ENCODE measurements around the gene CACNA1I. TPM values are rescaled to one million over a fixed set of nuclear protein-coding genes. Genes with fewer than 3 reads are reported as not detected.

Gene CACNA1I
- total and polyA plus RNA-seq, 2 donors = 0.52 to 0.68 TPM

DNA sequence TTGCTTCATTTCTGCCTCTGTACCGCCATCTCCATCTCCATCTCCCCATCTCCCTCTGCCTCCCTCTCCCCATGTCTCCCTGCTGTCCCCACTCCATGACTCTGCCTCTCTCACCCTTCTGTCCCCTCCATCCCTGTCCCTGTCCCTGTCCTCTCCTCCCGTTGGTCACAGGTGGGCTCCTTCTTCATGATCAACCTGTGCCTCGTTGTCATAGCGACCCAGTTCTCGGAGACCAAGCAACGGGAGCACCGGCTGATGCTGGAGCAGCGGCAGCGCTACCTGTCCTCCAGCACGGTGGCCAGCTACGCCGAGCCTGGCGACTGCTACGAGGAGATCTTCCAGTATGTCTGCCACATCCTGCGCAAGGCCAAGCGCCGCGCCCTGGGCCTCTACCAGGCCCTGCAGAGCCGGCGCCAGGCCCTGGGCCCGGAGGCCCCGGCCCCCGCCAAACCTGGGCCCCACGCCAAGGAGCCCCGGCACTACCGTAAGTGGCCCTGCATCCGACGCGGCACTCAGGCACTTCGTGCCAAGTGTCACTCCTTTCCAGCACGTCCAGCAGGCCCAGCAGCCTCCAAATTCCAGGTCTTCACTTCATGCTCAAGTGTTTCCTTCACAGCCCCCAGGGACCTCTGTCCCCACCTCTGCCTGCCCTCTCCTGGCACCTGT, 76.0 kb downstream of the CACNA1I start:
- H3K27me3 ChIP-seq (ENCODE audit: control insufficient read depth in 2 of 2, insufficient read depth in 1 of 2, low read length in 1 of 2) = peaks cover 0 to 25% of the 10 kb centered on the region in 2 donors
- H3K4me1 ChIP-seq (ENCODE audit: control insufficient read depth in 2 of 2, insufficient read depth in 2 of 2, low read length in 2 of 2) = no peaks in the 10 kb centered on the region
- no peak overlapping the region for H3K4me3 ChIP-seq (ENCODE audit: low read length in 2 of 2)
- H3K9me3 ChIP-seq (ENCODE audit: control insufficient read depth in 2 of 2, insufficient read depth in 1 of 2, low read length in 1 of 2) = no peaks in the 10 kb centered on the region
- H3K27ac ChIP-seq (ENCODE audit: low read depth in 1 of 2, low read length in 1 of 2) = no peak overlapping the region
- DNase-seq (ENCODE audit: low read depth in 6 of 9, low spot score in 9 of 9) = no peak
- WGBS = 96% methylated on average over 31 of the region's 31 CpGs
- no peaks in the 10 kb centered on the region for H3K36me3 ChIP-seq (ENCODE audit: control insufficient read depth in 2 of 2, insufficient read depth in 2 of 2, low read length in 1 of 2)

DNA sequence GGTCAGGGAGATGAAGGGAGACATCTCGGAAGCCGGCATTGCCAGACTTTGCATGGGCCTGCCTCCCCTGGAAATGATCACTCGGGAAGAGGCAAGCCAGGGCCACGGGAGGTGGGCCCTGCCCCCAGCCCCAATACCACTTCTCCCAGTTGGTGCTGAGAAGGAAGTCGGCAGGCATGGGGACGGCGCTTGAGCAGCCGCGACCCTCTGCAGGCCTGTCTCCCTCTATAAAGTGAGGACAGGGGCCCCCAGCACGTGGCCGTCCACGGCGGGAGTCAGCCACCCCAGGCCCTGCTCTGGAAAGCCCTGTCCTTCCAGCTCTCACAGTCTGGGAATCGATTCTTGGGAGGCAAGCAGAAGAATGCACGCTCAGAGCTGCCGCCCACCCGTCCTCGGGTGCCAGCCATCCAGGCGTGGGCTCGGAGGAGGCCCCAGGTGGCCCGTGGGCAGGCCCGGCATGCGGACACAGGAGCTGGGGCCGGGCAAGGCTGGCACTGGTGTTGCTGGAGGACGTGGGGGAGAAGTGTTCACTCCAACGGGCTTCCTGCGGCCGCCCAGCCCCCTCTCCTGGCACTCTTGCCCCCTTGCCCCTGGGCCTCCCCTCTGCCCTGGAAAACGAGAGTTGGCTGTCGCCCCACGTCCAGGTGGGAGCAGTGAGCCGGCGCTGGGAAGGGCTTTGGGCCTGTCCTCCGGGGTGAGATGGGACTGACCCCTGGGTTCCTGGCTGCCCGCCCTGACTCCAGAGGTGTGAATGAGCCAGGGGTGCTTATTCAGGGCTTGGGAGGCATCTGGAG, 77.5 kb downstream of the CACNA1I start:
- Histone ChIP-seq H3K36me3 (ENCODE audit: control insufficient read depth in 2 of 2, insufficient read depth in 2 of 2, low read length in 1 of 2) (no peaks in the 10 kb centered on the region), H3K27ac (ENCODE audit: low read depth in 1 of 2, low read length in 1 of 2) (no peak overlapping the region), H3K9me3 (ENCODE audit: control insufficient read depth in 2 of 2, insufficient read depth in 1 of 2, low read length in 1 of 2) (no peaks in the 10 kb centered on the region), H3K27me3 (ENCODE audit: control insufficient read depth in 2 of 2, insufficient read depth in 1 of 2, low read length in 1 of 2) (peaks cover 0 to 12% of the 10 kb centered on the region in 2 donors), H3K4me3 (ENCODE audit: low read length in 2 of 2) (no peak overlapping the region), H3K4me1 (ENCODE audit: control insufficient read depth in 2 of 2, insufficient read depth in 2 of 2, low read length in 2 of 2) (no peaks in the 10 kb centered on the region)
- WGBS = 83% methylated on average over 35 of the region's 35 CpGs
- DNase-seq (ENCODE audit: low read depth in 6 of 9, low spot score in 9 of 9) = no peak

DNA sequence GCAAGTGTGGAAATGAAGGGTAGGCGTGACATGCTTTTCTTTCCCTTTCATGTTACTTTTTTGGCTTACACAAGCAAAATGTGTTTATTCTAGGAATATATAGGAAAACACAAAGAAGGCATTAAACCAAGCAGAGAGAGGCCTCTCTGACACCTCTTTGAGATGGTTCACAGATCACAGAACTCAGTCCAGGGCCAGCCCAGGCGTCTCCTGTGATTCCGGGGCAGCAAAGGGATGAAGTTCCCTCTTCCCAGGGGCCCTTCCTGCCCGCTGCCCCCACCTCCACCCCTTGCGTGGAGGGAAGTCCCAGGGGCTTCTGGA, 78.0 kb downstream of the CACNA1I start:
- H3K27me3 ChIP-seq (ENCODE audit: control insufficient read depth in 2 of 2, insufficient read depth in 1 of 2, low read length in 1 of 2) = peaks cover 0 to 8% of the 10 kb centered on the region in 2 donors
- no peak overlapping the region for H3K27ac ChIP-seq (ENCODE audit: low read depth in 1 of 2, low read length in 1 of 2)
- 93% methylated on average over 5 of the region's 5 CpGs for WGBS
- H3K4me1 ChIP-seq (ENCODE audit: control insufficient read depth in 2 of 2, insufficient read depth in 2 of 2, low read length in 2 of 2) = no peaks in the 10 kb centered on the region
- no peaks in the 10 kb centered on the region for H3K36me3 ChIP-seq (ENCODE audit: control insufficient read depth in 2 of 2, insufficient read depth in 2 of 2, low read length in 1 of 2)
- no peak overlapping the region for H3K4me3 ChIP-seq (ENCODE audit: low read length in 2 of 2)
- H3K9me3 ChIP-seq (ENCODE audit: control insufficient read depth in 2 of 2, insufficient read depth in 1 of 2, low read length in 1 of 2) = no peaks in the 10 kb centered on the region
- DNase-seq (ENCODE audit: low read depth in 6 of 9, low spot score in 9 of 9) = no peak

DNA sequence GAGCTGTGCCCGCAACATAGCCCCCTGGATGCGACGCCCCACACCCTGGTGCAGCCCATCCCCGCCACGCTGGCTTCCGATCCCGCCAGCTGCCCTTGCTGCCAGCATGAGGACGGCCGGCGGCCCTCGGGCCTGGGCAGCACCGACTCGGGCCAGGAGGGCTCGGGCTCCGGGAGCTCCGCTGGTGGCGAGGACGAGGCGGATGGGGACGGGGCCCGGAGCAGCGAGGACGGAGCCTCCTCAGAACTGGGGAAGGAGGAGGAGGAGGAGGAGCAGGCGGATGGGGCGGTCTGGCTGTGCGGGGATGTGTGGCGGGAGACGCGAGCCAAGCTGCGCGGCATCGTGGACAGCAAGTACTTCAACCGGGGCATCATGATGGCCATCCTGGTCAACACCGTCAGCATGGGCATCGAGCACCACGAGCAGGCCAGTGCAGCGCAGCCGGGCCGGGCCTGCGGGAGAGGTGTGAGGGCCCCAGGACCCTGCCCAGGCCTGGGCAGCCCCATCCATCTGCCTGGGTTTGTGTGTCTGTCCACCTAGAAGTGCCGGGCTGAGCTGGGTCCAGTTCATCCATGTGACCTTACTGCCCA, 79.0 kb downstream of the CACNA1I start:
- Histone ChIP-seq H3K36me3 (ENCODE audit: control insufficient read depth in 2 of 2, insufficient read depth in 2 of 2, low read length in 1 of 2) (no peaks in the 10 kb centered on the region), H3K27me3 (ENCODE audit: control insufficient read depth in 2 of 2, insufficient read depth in 1 of 2, low read length in 1 of 2) (peaks cover 0 to 6% of the 10 kb centered on the region in 2 donors), H3K9me3 (ENCODE audit: control insufficient read depth in 2 of 2, insufficient read depth in 1 of 2, low read length in 1 of 2) (no peaks in the 10 kb centered on the region), H3K4me1 (ENCODE audit: control insufficient read depth in 2 of 2, insufficient read depth in 2 of 2, low read length in 2 of 2) (no peaks in the 10 kb centered on the region), H3K4me3 (ENCODE audit: low read length in 2 of 2) (no peak overlapping the region), H3K27ac (ENCODE audit: low read depth in 1 of 2, low read length in 1 of 2) (no peak overlapping the region)
- no peak for DNase-seq (ENCODE audit: low read depth in 6 of 9, low spot score in 9 of 9)
- 97% methylated on average over 41 of the region's 41 CpGs for WGBS

DNA sequence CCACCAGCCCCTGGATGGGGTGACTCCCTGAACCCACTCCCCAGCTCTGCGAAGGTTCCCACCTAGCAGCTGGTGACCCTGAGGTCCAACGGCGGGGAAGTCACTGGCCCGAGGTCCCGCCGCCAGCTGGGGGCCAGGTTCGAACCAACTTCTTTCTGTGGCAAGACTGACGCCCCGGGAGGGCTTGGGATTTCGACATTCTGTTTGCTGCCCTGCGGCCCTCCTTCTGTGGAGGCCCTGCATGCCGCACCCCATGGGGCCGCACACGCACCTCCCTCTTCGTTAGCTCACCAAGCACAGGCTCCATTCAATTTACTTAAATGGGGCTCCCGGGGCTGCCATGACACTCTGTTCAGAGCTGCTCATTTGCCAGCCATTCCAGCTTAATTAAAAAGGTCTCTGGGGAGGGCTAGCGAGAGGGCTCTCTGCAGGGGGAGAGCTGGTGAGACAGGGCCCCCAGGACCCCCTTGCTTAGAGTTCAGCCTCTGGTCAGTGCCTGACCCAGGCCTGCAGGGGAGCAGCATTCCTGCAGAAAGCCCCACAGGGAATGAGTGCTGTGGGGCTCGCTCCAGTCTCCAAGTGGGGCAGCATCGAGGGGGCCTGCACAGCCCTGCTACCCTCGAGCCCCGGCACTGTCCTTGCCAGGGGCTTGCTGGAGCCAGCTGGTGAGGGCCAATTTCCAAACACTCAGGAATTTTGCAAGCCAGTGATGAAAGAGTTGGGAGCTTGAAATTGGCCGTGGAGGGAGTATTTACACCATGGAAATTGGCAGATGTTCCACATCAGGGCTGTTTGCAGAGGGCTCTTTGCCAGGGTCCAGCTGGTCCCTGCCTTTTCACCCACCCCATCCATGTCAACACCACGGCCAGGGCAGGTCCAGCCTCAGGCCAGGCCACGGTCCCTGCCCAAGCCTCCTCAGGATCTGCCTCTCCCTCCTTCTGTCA, 80.8 kb downstream of the CACNA1I start:
- peaks cover 0 to 20% of the 10 kb centered on the region in 2 donors for H3K27me3 ChIP-seq (ENCODE audit: control insufficient read depth in 2 of 2, insufficient read depth in 1 of 2, low read length in 1 of 2)
- no peaks in the 10 kb centered on the region for H3K36me3 ChIP-seq (ENCODE audit: control insufficient read depth in 2 of 2, insufficient read depth in 2 of 2, low read length in 1 of 2)
- H3K27ac ChIP-seq (ENCODE audit: low read depth in 1 of 2, low read length in 1 of 2) = no peak overlapping the region
- H3K9me3 ChIP-seq (ENCODE audit: control insufficient read depth in 2 of 2, insufficient read depth in 1 of 2, low read length in 1 of 2) = no peaks in the 10 kb centered on the region
- no peak for DNase-seq (ENCODE audit: low read depth in 6 of 9, low spot score in 9 of 9)
- no peaks in the 10 kb centered on the region for H3K4me1 ChIP-seq (ENCODE audit: control insufficient read depth in 2 of 2, insufficient read depth in 2 of 2, low read length in 2 of 2)
- no peak overlapping the region for H3K4me3 ChIP-seq (ENCODE audit: low read length in 2 of 2)
- 88% methylated on average over 24 of the region's 24 CpGs for WGBS

DNA sequence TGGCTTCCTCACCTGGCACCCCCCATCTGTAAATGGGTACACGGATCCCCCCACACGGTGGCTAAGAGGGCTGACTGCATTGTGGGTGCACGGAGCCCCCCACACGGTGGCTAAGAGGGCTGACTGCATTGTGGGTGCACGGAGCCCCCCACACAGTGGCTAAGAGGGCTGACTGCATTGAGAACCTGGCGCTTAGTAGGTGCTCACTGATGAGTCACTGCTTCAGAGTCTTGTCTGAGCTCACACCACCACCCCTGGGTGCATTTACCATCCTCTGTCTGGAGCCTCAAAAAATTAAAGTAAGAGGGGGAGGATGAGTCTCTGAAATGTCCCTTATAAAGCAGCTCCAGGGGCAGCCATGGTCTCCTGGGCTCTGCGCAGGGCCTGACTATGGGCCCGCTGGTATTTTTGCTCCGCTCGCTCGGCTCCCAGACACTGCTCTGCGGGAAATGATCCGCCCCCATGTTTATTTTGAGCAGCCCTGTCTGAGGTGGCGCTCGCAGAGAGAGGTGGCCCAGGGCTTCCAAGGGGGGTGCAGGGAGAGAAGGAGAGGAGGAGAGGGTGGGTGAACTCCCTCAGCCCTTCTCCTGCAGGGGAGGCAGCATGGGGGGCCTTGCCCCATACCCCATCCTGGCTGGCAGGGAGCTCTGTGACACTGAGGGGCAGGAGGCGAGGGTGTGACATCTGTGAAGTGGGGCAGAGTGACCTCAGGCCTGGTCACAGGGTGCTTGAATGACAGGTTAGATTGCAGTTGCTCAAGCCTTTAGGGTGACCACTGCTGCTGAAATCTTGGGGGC, 82.6 kb downstream of the CACNA1I start:
- DNase-seq (ENCODE audit: low read depth in 6 of 9, low spot score in 9 of 9) = no peak
- peaks cover 0 to 3% of the 10 kb centered on the region in 2 donors for H3K4me1 ChIP-seq (ENCODE audit: control insufficient read depth in 2 of 2, insufficient read depth in 2 of 2, low read length in 2 of 2)
- no peaks in the 10 kb centered on the region for H3K9me3 ChIP-seq (ENCODE audit: control insufficient read depth in 2 of 2, insufficient read depth in 1 of 2, low read length in 1 of 2)
- no peaks in the 10 kb centered on the region for H3K36me3 ChIP-seq (ENCODE audit: control insufficient read depth in 2 of 2, insufficient read depth in 2 of 2, low read length in 1 of 2)
- H3K27me3 ChIP-seq (ENCODE audit: control insufficient read depth in 2 of 2, insufficient read depth in 1 of 2, low read length in 1 of 2) = peaks cover 0 to 33% of the 10 kb centered on the region in 2 donors
- no peak overlapping the region for H3K27ac ChIP-seq (ENCODE audit: low read depth in 1 of 2, low read length in 1 of 2)
- no peak overlapping the region for H3K4me3 ChIP-seq (ENCODE audit: low read length in 2 of 2)
- WGBS = 79% methylated on average over 16 of the region's 16 CpGs

DNA sequence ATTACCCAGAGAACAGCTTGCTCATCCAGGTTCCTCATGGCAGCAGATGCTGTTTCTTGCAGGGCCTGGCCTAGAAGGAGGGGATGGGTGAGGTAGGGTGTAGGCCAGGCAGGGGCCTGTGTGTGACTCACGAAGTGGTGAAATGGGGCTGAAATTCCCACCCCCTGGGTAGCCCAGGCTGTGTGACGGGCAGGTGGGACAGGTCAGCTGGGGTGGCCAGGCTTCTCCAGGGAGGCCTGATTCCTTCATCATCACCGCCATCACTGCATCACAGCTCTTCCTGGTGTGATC, 83.2 kb downstream of the CACNA1I start:
- no peak overlapping the region for H3K4me3 ChIP-seq (ENCODE audit: low read length in 2 of 2)
- no peak for DNase-seq (ENCODE audit: low read depth in 6 of 9, low spot score in 9 of 9)
- WGBS = 94% methylated on average over 3 of the region's 3 CpGs
- peaks cover 0 to 34% of the 10 kb centered on the region in 2 donors for H3K27me3 ChIP-seq (ENCODE audit: control insufficient read depth in 2 of 2, insufficient read depth in 1 of 2, low read length in 1 of 2)
- no peak overlapping the region for H3K27ac ChIP-seq (ENCODE audit: low read depth in 1 of 2, low read length in 1 of 2)
- no peaks in the 10 kb centered on the region for H3K9me3 ChIP-seq (ENCODE audit: control insufficient read depth in 2 of 2, insufficient read depth in 1 of 2, low read length in 1 of 2)
- peaks cover 0 to 9% of the 10 kb centered on the region in 2 donors for H3K4me1 ChIP-seq (ENCODE audit: control insufficient read depth in 2 of 2, insufficient read depth in 2 of 2, low read length in 2 of 2)
- H3K36me3 ChIP-seq (ENCODE audit: control insufficient read depth in 2 of 2, insufficient read depth in 2 of 2, low read length in 1 of 2) = no peaks in the 10 kb centered on the region

DNA sequence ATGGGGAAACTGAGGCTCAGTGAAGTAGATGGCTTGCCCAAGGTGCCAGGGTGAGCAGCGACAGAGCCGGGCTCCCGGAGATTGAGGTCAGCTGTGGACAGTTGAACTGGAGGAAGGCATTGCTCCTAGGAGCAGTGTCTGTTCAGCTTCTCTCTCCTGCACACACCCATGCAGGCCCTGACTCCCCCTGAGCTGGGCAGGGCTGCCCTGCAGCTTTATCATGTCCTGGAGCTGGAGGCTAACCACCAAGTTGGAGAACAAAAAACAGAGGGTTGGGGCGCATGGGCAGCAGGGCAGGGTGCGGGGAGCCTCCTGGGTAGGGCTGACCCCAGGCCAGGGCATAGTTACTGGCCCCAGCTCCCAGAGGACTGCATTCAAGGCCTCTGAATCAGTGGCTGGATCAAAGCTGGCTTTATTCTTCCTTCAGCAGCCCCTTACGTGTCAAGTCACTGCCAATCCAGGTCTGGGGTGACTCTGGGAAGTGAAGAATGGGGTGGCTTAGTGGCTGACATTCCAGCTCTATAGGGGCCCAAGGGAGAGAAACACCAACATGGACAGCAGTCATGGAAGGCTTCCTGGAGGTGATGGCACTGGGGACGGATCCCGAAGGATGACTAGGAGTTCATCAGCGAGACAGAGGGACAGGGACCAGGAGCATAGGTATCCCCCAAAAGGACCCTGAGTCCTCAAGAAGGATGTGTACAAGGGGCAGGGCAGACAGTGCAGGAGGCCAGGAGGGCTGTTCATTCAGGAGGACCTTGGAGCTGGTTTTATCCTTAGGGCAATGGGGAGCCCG, 83.8 kb downstream of the CACNA1I start:
- no peak for DNase-seq (ENCODE audit: low read depth in 6 of 9, low spot score in 9 of 9)
- Histone ChIP-seq H3K27me3 (ENCODE audit: control insufficient read depth in 2 of 2, insufficient read depth in 1 of 2, low read length in 1 of 2) (peaks cover 0 to 40% of the 10 kb centered on the region in 2 donors), H3K36me3 (ENCODE audit: control insufficient read depth in 2 of 2, insufficient read depth in 2 of 2, low read length in 1 of 2) (no peaks in the 10 kb centered on the region), H3K27ac (ENCODE audit: low read depth in 1 of 2, low read length in 1 of 2) (no peak overlapping the region), H3K4me1 (ENCODE audit: control insufficient read depth in 2 of 2, insufficient read depth in 2 of 2, low read length in 2 of 2) (peaks cover 0 to 9% of the 10 kb centered on the region in 2 donors), H3K4me3 (ENCODE audit: low read length in 2 of 2) (no peak overlapping the region), H3K9me3 (ENCODE audit: control insufficient read depth in 2 of 2, insufficient read depth in 1 of 2, low read length in 1 of 2) (no peaks in the 10 kb centered on the region)
- WGBS = 94% methylated on average over 10 of the region's 10 CpGs

Measured in thymus (tissue), 11 donors.